HG03460 (cell line): Measurements from ENCODE around the gene DISP2.

Experiments used
- ATAC-seq: cut with Tn5 transposase; IDR thresholded peaks from one replicate; pipeline ENCODE4 v1.9.1; 2021; ENCODE audit not compliant: unreplicated experiment

The DISP2 gene

GRCh38 chr15:40325188-40325587 is 32.8 kb upstream of the DISP2 start:
- ATAC-seq, result no peak

- no peak for ATAC-seq
Measured at GRCh38 chr15:40325700-40326099, 32.3 kb upstream of the DISP2 start.

GRCh38 chr15:40327457-40327856 is 30.6 kb upstream of the DISP2 start:
- ATAC-seq, result no peak

- no peak for ATAC-seq
Measured at GRCh38 chr15:40328176-40328575, 29.8 kb upstream of the DISP2 start.

- ATAC-seq, result no peak
Measured at GRCh38 chr15:40328751-40329150, 29.3 kb upstream of the DISP2 start.

GRCh38 chr15:40329804-40330203 is 28.2 kb upstream of the DISP2 start:
- ATAC-seq, result no peak

- no peak for ATAC-seq
Measured at GRCh38 chr15:40330368-40330836, 27.6 kb upstream of the DISP2 start.

GRCh38 chr15:40331026-40331425 is 27.0 kb upstream of the DISP2 start:
- ATAC-seq, result no peak

- ATAC-seq, result no peak
Measured at GRCh38 chr15:40331637-40332036, 26.4 kb upstream of the DISP2 start.

GRCh38 chr15:40332113-40332781 is 25.8 kb upstream of the DISP2 start:
- no peak for ATAC-seq

GRCh38 chr15:40333922-40334492 is 24.0 kb upstream of the DISP2 start:
- peak; percentile 56 for ATAC-seq

- ATAC-seq, result no peak
Measured at GRCh38 chr15:40334541-40334940, 23.5 kb upstream of the DISP2 start.

GRCh38 chr15:40334941-40335795 is 22.9 kb upstream of the DISP2 start:
- ATAC-seq, result no peak

- ATAC-seq, result no peak
Measured at GRCh38 chr15:40335938-40336743, 21.9 kb upstream of the DISP2 start.

- ATAC-seq, result no peak
Measured at GRCh38 chr15:40336744-40337122, 21.3 kb upstream of the DISP2 start.

- no peak for ATAC-seq
Measured at GRCh38 chr15:40337597-40337996, 20.4 kb upstream of the DISP2 start.

GRCh38 chr15:40338041-40338657 is 19.9 kb upstream of the DISP2 start:
- ATAC-seq, result no peak

- no peak for ATAC-seq
Measured at GRCh38 chr15:40338921-40339620, 18.9 kb upstream of the DISP2 start.

GRCh38 chr15:40339621-40339945 is 18.4 kb upstream of the DISP2 start:
- no peak for ATAC-seq

- ATAC-seq, result no peak
Measured at GRCh38 chr15:40340038-40340739, 17.8 kb upstream of the DISP2 start.
